ENCODE data around the gene TRPV4. TPM values are rescaled to one million over a fixed set of nuclear protein-coding genes. Genes with fewer than 3 reads are reported as not detected.
"Not testable (repeated sequence)": the region's sequence is repeated elsewhere in the genome, so short reads cannot be mapped to it uniquely, and the experiment has no call there.

TRPV4 gene
- total RNA-seq, 1 donor from 2014 or later, result 2.1 TPM

- peaks cover 38% of the 10 kb centered on the region for H3K4me1 Mint-ChIP-seq (ENCODE audit: unreplicated experiment)
- H3K4me3 Mint-ChIP-seq, result peak overlapping the region; percentile 67
- no peaks in the 10 kb centered on the region for H3K9me3 Mint-ChIP-seq
- H3K27me3 Mint-ChIP-seq, result no peaks in the 10 kb centered on the region
- no peak for TF ChIP-seq CTCF (conservative IDR thresholded peaks at IDR 0.05)
- DNase-seq (ENCODE audit: extremely low spot score, unreplicated experiment), result no peak
- H3K36me3 Mint-ChIP-seq, result peaks cover 5% of the 10 kb centered on the region
- peak overlapping the region; percentile 99 for H3K27ac Mint-ChIP-seq
These were observed 30.9 kb upstream of the TRPV4 start for GRCh38 chr12:109863847-109864712.

GRCh38 chr12:109862491-109862890, 29.3 kb upstream of the TRPV4 start:
- H3K4me3 Mint-ChIP-seq, H3K27ac Mint-ChIP-seq: not testable (repeated sequence)

GRCh38 chr12:109861689-109862314, 28.6 kb upstream of the TRPV4 start:
- Mint-ChIP-seq H3K9me3 (no peaks in the 10 kb centered on the region), H3K27me3 (no peaks in the 10 kb centered on the region), H3K27ac (no peak overlapping the region), H3K36me3 (no peaks in the 10 kb centered on the region), H3K4me3 (no peak overlapping the region), H3K4me1 (ENCODE audit: unreplicated experiment) (peaks cover 30% of the 10 kb centered on the region)
- no peak for DNase-seq (ENCODE audit: extremely low spot score, unreplicated experiment)
- TF ChIP-seq CTCF (conservative IDR thresholded peaks at IDR 0.05), result no peak

More at GRCh38 chr12:109862491-109862890, 29.3 kb upstream of the TRPV4 start:
- not testable (repeated sequence) for H3K27me3 Mint-ChIP-seq; H3K36me3 Mint-ChIP-seq; H3K9me3 Mint-ChIP-seq; DNase-seq (ENCODE audit: extremely low spot score, unreplicated experiment)
- peaks cover 30% of the 10 kb centered on the region for H3K4me1 Mint-ChIP-seq (ENCODE audit: unreplicated experiment)

- H3K27ac Mint-ChIP-seq, result no peak overlapping the region
- H3K9me3 Mint-ChIP-seq, result no peaks in the 10 kb centered on the region
- H3K4me3 Mint-ChIP-seq, result no peak overlapping the region
- no peaks in the 10 kb centered on the region for H3K27me3 Mint-ChIP-seq
- DNase-seq (ENCODE audit: extremely low spot score, unreplicated experiment), result no peak
- H3K4me1 Mint-ChIP-seq (ENCODE audit: unreplicated experiment), result peaks cover 30% of the 10 kb centered on the region
- TF ChIP-seq CTCF (conservative IDR thresholded peaks at IDR 0.05), result no peak
- H3K36me3 Mint-ChIP-seq, result no peaks in the 10 kb centered on the region
These were observed 27.8 kb upstream of the TRPV4 start for GRCh38 chr12:109860977-109861376.

GRCh38 chr12:109858764-109859163, 25.6 kb upstream of the TRPV4 start:
- H3K9me3 Mint-ChIP-seq, result no peaks in the 10 kb centered on the region
- no peaks in the 10 kb centered on the region for H3K36me3 Mint-ChIP-seq
- no peak overlapping the region for H3K4me3 Mint-ChIP-seq
- H3K27ac Mint-ChIP-seq, result no peak overlapping the region
- no peak for TF ChIP-seq CTCF (conservative IDR thresholded peaks at IDR 0.05)
- H3K27me3 Mint-ChIP-seq, result no peaks in the 10 kb centered on the region
- no peak for DNase-seq (ENCODE audit: extremely low spot score, unreplicated experiment)
- peaks cover 16% of the 10 kb centered on the region for H3K4me1 Mint-ChIP-seq (ENCODE audit: unreplicated experiment)

GRCh38 chr12:109857715-109858114, 24.5 kb upstream of the TRPV4 start:
- Mint-ChIP-seq H3K4me1 (ENCODE audit: unreplicated experiment) (peaks cover 9% of the 10 kb centered on the region), H3K4me3 (no peak overlapping the region), H3K27ac (no peak overlapping the region)

More at GRCh38 chr12:109857715-109858114, 24.5 kb upstream of the TRPV4 start:
- H3K9me3 Mint-ChIP-seq, result no peaks in the 10 kb centered on the region
- no peaks in the 10 kb centered on the region for H3K36me3 Mint-ChIP-seq
- no peak for DNase-seq (ENCODE audit: extremely low spot score, unreplicated experiment)
- H3K27me3 Mint-ChIP-seq, result no peaks in the 10 kb centered on the region
- no peak for TF ChIP-seq CTCF (conservative IDR thresholded peaks at IDR 0.05)
